Cardiac fibroblast (primary cell): ENCODE measurements around the gene C19orf73.

Source experiments
- DNase-seq, 2 donors: peaks; one replicate each; pipeline versions ENCODE4 v3.0.0 to v3.0.0-alpha.2; 2010; ENCODE audit warnings: low read depth in 2 of 2
- H3K4me3 ChIP-seq, 2 donors: replicated peaks in 1 of 2; 1 replicate in 1 of 2; 2 replicates in 1 of 2; pipeline ENCODE4 v1.5.1; 2011; ENCODE audit warnings: low read depth in 2 of 2, low read length in 2 of 2, mild to moderate bottlenecking in 2 of 2, moderate library complexity in 1 of 2
- TF ChIP-seq, protein P1 (sequence below): IDR thresholded peaks from one replicate; pipeline ENCODE4 v1.5.1; 2011; ENCODE audit warnings: low read depth, mild to moderate bottlenecking, low read length, inconsistent platforms

The C19orf73 gene

DNA sequence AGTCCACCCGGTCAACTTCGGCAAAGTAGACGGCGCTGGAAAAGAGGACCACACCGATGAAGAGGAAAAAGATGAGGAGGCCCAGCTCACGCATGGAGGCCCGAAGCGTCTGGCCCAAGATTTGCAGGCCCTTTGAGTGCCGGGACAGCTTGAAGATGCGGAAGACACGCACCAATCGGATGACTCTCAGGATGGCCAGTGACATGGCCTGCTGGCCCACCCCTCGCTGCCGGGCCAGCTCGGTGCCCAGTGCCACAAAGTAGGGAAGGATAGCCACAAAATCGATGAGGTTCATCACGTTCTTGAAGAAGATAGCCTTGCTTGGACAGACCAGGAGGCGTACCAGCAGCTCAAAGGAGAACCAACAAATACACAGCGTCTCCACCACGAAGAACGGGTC lies 48.5 kb downstream of the C19orf73 start:
- DNase-seq: no peak
- H3K4me3 ChIP-seq: no peak overlapping the region
- TF ChIP-seq, protein P1, sequence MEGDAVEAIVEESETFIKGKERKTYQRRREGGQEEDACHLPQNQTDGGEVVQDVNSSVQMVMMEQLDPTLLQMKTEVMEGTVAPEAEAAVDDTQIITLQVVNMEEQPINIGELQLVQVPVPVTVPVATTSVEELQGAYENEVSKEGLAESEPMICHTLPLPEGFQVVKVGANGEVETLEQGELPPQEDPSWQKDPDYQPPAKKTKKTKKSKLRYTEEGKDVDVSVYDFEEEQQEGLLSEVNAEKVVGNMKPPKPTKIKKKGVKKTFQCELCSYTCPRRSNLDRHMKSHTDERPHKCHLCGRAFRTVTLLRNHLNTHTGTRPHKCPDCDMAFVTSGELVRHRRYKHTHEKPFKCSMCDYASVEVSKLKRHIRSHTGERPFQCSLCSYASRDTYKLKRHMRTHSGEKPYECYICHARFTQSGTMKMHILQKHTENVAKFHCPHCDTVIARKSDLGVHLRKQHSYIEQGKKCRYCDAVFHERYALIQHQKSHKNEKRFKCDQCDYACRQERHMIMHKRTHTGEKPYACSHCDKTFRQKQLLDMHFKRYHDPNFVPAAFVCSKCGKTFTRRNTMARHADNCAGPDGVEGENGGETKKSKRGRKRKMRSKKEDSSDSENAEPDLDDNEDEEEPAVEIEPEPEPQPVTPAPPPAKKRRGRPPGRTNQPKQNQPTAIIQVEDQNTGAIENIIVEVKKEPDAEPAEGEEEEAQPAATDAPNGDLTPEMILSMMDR: no peak

DNA sequence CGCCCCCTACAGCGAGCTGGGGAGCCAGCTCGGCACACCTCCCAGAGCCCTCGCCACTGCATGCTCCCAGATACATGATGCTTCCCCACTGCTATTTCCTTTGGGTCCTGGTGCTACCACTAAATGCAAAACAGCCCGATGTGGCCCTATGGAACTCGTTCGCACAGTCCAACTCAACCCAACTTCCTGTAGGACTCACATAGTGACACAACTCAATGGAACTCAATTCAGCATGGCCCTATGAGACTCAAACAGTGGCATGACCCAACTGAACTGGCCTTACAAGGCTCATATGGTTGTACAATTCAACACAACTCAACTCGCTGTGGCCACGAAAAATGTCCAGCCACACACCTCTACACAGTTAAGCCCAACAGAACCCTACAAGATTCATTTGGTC lies 49.9 kb downstream of the C19orf73 start:
- no peak overlapping the region for H3K4me3 ChIP-seq
- peak in 1 of 2 donors; percentile 60 for DNase-seq
- TF ChIP-seq, protein P1: no peak
